ENCODE data around the gene SULT1B1.
"Not testable (repeated sequence)": the region's sequence is repeated elsewhere in the genome, so short reads cannot be mapped to it uniquely, and the experiment has no call there.

Gene SULT1B1

GRCh38 chr4:69782651-69783310, 22.4 kb upstream of the SULT1B1 start:
- H3K4me3 ChIP-seq (ENCODE audit: low read length), result no peak overlapping the region
- TF ChIP-seq, protein P1, sequence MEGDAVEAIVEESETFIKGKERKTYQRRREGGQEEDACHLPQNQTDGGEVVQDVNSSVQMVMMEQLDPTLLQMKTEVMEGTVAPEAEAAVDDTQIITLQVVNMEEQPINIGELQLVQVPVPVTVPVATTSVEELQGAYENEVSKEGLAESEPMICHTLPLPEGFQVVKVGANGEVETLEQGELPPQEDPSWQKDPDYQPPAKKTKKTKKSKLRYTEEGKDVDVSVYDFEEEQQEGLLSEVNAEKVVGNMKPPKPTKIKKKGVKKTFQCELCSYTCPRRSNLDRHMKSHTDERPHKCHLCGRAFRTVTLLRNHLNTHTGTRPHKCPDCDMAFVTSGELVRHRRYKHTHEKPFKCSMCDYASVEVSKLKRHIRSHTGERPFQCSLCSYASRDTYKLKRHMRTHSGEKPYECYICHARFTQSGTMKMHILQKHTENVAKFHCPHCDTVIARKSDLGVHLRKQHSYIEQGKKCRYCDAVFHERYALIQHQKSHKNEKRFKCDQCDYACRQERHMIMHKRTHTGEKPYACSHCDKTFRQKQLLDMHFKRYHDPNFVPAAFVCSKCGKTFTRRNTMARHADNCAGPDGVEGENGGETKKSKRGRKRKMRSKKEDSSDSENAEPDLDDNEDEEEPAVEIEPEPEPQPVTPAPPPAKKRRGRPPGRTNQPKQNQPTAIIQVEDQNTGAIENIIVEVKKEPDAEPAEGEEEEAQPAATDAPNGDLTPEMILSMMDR (conservative IDR thresholded peaks at IDR 0.05; ENCODE audit: low read length), result no peak
- DNase-seq (ENCODE audit: low read depth), result no peak

- DNase-seq (ENCODE audit: low read depth), result no peak
- TF ChIP-seq, protein P1 (conservative IDR thresholded peaks at IDR 0.05; ENCODE audit: low read length), result no peak
- H3K4me3 ChIP-seq (ENCODE audit: low read length), result no peak overlapping the region
Measured at GRCh38 chr4:69781458-69782418, 21.3 kb upstream of the SULT1B1 start.

GRCh38 chr4:69780141-69780540, 19.7 kb upstream of the SULT1B1 start:
- TF ChIP-seq, protein P1 (conservative IDR thresholded peaks at IDR 0.05; ENCODE audit: low read length), result no peak
- H3K4me3 ChIP-seq (ENCODE audit: low read length), result no peak overlapping the region
- DNase-seq (ENCODE audit: low read depth), result no peak

DNA sequence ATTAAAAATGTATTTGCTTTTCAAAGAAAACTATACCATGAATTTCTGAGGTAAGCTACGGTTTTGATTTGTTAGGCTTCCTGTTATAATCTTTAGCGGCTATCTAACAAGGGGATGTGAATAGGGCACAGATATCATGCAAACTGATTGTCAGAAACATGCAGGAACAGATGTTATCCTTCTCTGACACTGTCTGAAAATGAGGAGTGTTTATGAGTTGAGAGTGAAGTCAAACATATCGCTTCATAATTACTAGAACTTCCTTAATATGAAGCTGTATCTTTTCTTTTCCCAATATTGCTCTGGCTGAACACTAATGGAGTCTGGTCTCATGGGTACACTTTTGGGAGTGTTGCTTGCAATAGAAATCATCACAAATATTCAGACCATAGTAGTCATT, 16.3 kb upstream of the SULT1B1 start:
- no peak for DNase-seq (ENCODE audit: low read depth)
- no peak overlapping the region for H3K4me3 ChIP-seq (ENCODE audit: low read length)
- TF ChIP-seq, protein P1 (conservative IDR thresholded peaks at IDR 0.05; ENCODE audit: low read length), result no peak

GRCh38 chr4:69775321-69775867, 15.0 kb upstream of the SULT1B1 start:
- TF ChIP-seq, protein P1 (conservative IDR thresholded peaks at IDR 0.05; ENCODE audit: low read length), result no peak
- no peak for DNase-seq (ENCODE audit: low read depth)
- no peak overlapping the region for H3K4me3 ChIP-seq (ENCODE audit: low read length)

DNA sequence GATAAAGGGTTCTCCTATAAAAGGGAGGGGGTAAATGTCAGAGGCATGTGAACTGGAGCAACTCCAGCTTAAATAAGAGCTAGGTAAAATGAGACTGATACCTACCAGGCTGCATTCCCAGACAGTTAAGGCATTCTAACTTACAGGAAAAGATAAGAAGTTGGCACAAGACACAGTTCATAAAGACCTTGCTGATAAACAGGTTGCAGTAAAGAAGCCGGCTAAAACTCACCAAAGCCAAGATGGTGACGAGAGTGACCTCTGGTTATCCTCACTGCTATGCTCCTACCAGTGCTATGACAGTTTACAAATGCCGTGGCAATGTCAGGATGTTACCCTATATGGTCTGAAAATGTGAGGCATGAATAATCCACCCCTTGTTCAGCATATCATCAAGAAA, 13.1 kb upstream of the SULT1B1 start:
- TF ChIP-seq, protein P1 (conservative IDR thresholded peaks at IDR 0.05; ENCODE audit: low read length), result no peak
- no peak for DNase-seq (ENCODE audit: low read depth)

GRCh38 chr4:69768554-69768953, 8.1 kb upstream of the SULT1B1 start:
- not testable (repeated sequence) for H3K4me3 ChIP-seq (ENCODE audit: low read length); DNase-seq (ENCODE audit: low read depth)

More for the DNA sequence above, 13.1 kb upstream of the SULT1B1 start:
- H3K4me3 ChIP-seq (ENCODE audit: low read length), result no peak overlapping the region

Data from AG10803 (cell line).